GM19239 (cell line): ENCODE results near the gene CBLC.

ENCODE experiments used
- DNase-seq: peaks from one replicate; pipeline ENCODE4 v3.0.0; 2011; ENCODE audit warnings: low spot score; ENCODE audit not compliant: insufficient read length
- FAIRE-seq: peaks from 2 replicates; lab custom pipeline; 2011; peaks lifted over from hg19 to GRCh38; lab: Jason Lieb, UNC

Gene CBLC

GRCh38 chr19:44795398-44795987 is 17.8 kb downstream of the CBLC start:
- FAIRE-seq (no peak), DNase-seq (no peak)

GRCh38 chr19:44796701-44797115 is 19.0 kb downstream of the CBLC start:
- DNase-seq, result no peak

GRCh38 chr19:44799627-44800346 is 22.1 kb downstream of the CBLC start:
- DNase-seq (no peak), FAIRE-seq (no peak)

More at GRCh38 chr19:44796701-44797115, 19.0 kb downstream of the CBLC start:
- FAIRE-seq, result no peak

- DNase-seq (peak; percentile 96), FAIRE-seq (peak; percentile 84)
Measured at GRCh38 chr19:44800461-44800860, 22.8 kb downstream of the CBLC start.

GRCh38 chr19:44803442-44804428 is 26.0 kb downstream of the CBLC start:
- FAIRE-seq (no peak), DNase-seq (no peak)

GRCh38 chr19:44806291-44806690 is 28.6 kb downstream of the CBLC start:
- no peak for FAIRE-seq

GRCh38 chr19:44807162-44807561 is 29.5 kb downstream of the CBLC start:
- DNase-seq (no peak), FAIRE-seq (no peak)

More at GRCh38 chr19:44806291-44806690, 28.6 kb downstream of the CBLC start:
- no peak for DNase-seq

- no peak for DNase-seq
- FAIRE-seq, result no peak
Measured at GRCh38 chr19:44807652-44808462, 30.2 kb downstream of the CBLC start.

- DNase-seq (no peak), FAIRE-seq (no peak)
Measured at GRCh38 chr19:44808463-44809371, 31.0 kb downstream of the CBLC start, which contains the start of gene BCAM. TSS of gene BCAM (plus strand) at chr19:44809103. CDS start at chr19:44809125, 22 bp downstream.

GRCh38 chr19:44809577-44810233 is 32.0 kb downstream of the CBLC start:
- FAIRE-seq (no peak), DNase-seq (no peak)

- FAIRE-seq (no peak), DNase-seq (no peak)
Measured at GRCh38 chr19:44810234-44811121, 32.8 kb downstream of the CBLC start.

- no peak for DNase-seq
- no peak for FAIRE-seq
Measured at GRCh38 chr19:44811122-44811419, 33.4 kb downstream of the CBLC start.

- FAIRE-seq, result no peak
- DNase-seq, result no peak
Measured at GRCh38 chr19:44812142-44812718, 34.5 kb downstream of the CBLC start.

- DNase-seq (no peak), FAIRE-seq (no peak)
Measured at GRCh38 chr19:44813070-44813840, 35.6 kb downstream of the CBLC start.

- DNase-seq (no peak), FAIRE-seq (no peak)
Measured at GRCh38 chr19:44813841-44814470, 36.3 kb downstream of the CBLC start.

- FAIRE-seq (no peak), DNase-seq (no peak)
Measured at GRCh38 chr19:44814517-44814916, 36.8 kb downstream of the CBLC start.
